ENCODE results near the gene DEXI. TPM values are rescaled to one million over a fixed set of nuclear protein-coding genes. Genes with fewer than 3 reads are reported as not detected.

Gene DEXI
- total RNA-seq, 4 donors from 2014 or later: 36.2 to 76.4 (median 56.0) TPM

GRCh38 chr16:10902999-10903398, 39.3 kb downstream of the DEXI start:
- intact Hi-C loops (cut with DNase I; ENCODE audit: low total_unique reads): no loop called here
- no peaks in the 10 kb centered on the region for H3K27me3 ChIP-seq
- no peak overlapping the region for H3K4me3 ChIP-seq
- DNase-seq: no peak
- WGBS, 2 donors (ENCODE audit: low coverage in 1 of 2): 91 to 100% methylated on average over 1 of the region's 1 CpG
- TF ChIP-seq POLR2A (IDR thresholded peaks at IDR 0.05) (no peak), POLR2AphosphoS5 (IDR thresholded peaks at IDR 0.05) (no peak), CTCF (IDR thresholded peaks at IDR 0.05) (no peak), EP300 (IDR thresholded peaks at IDR 0.05; ENCODE audit: low read depth) (no peak)
- H3K4me1 ChIP-seq: no peaks in the 10 kb centered on the region
- H3K9me3 ChIP-seq: no peaks in the 10 kb centered on the region
- no peak overlapping the region for H3K27ac ChIP-seq
- in situ Hi-C loops (cut with MboI; ENCODE audit: low pct_ligation_motif_present in 1 of 4, low pct_unique_long_range_greater_than_20kb in 1 of 4, low sequenced_read_pairs in 3 of 4): loop anchor here in 2 of 4 donors (25.0 kb wide), 3 partner anchors 141 to 391 kb away; no protein-coding TSS in a partner anchor
- H3K36me3 ChIP-seq: no peaks in the 10 kb centered on the region

GRCh38 chr16:10897134-10897533, 45.1 kb downstream of the DEXI start:
- Histone ChIP-seq H3K27me3 (no peaks in the 10 kb centered on the region), H3K4me1 (no peaks in the 10 kb centered on the region), H3K4me3 (no peak overlapping the region), H3K36me3 (no peaks in the 10 kb centered on the region), H3K9me3 (no peaks in the 10 kb centered on the region), H3K27ac (peak overlapping the region in 1 of 4 donors; percentile 8)
- DNase-seq: no peak
- in situ Hi-C loops (cut with MboI; ENCODE audit: low pct_ligation_motif_present in 1 of 4, low pct_unique_long_range_greater_than_20kb in 1 of 4, low sequenced_read_pairs in 3 of 4) (loop anchor here in 1 of 4 donors (25.0 kb wide), 1 partner anchor 635 kb away; no protein-coding TSS in a partner anchor), intact Hi-C loops (cut with DNase I; ENCODE audit: low total_unique reads) (no loop called here)
- 33 to 65% methylated on average over 1 to 5 of the region's 5 CpGs for WGBS, 2 donors (ENCODE audit: low coverage in 1 of 2)
- TF ChIP-seq POLR2A (IDR thresholded peaks at IDR 0.05) (no peak), POLR2AphosphoS5 (IDR thresholded peaks at IDR 0.05) (no peak), EP300 (IDR thresholded peaks at IDR 0.05; ENCODE audit: low read depth) (no peak), CTCF (IDR thresholded peaks at IDR 0.05) (no peak)

GRCh38 chr16:10896723-10897122, 45.5 kb downstream of the DEXI start:
- Histone ChIP-seq H3K4me1 (no peaks in the 10 kb centered on the region), H3K4me3 (no peak overlapping the region), H3K36me3 (no peaks in the 10 kb centered on the region), H3K27me3 (no peaks in the 10 kb centered on the region), H3K27ac (peak overlapping the region in 2 of 4 donors; percentile 8 to 23), H3K9me3 (no peaks in the 10 kb centered on the region)
- TF ChIP-seq CTCF (IDR thresholded peaks at IDR 0.05) (no peak), EP300 (IDR thresholded peaks at IDR 0.05; ENCODE audit: low read depth) (no peak), POLR2AphosphoS5 (IDR thresholded peaks at IDR 0.05) (no peak), POLR2A (IDR thresholded peaks at IDR 0.05) (no peak)
- 79 to 93% methylated on average over 2 of the region's 2 CpGs for WGBS, 2 donors (ENCODE audit: low coverage in 1 of 2)
- DNase-seq: no peak
- intact Hi-C loops (cut with DNase I; ENCODE audit: low total_unique reads): no loop called here
- in situ Hi-C loops (cut with MboI; ENCODE audit: low pct_ligation_motif_present in 1 of 4, low pct_unique_long_range_greater_than_20kb in 1 of 4, low sequenced_read_pairs in 3 of 4): loop anchor here in 1 of 4 donors (25.0 kb wide), 1 partner anchor 634 kb away; no protein-coding TSS in a partner anchor

- intact Hi-C loops (cut with DNase I; ENCODE audit: low total_unique reads) (no loop called here), in situ Hi-C loops (cut with MboI; ENCODE audit: low pct_ligation_motif_present in 1 of 4, low pct_unique_long_range_greater_than_20kb in 1 of 4, low sequenced_read_pairs in 3 of 4) (loop anchor here in 1 of 4 donors (25.0 kb wide), 1 partner anchor 634 kb away; no protein-coding TSS in a partner anchor)
- Histone ChIP-seq H3K27me3 (no peaks in the 10 kb centered on the region), H3K9me3 (no peaks in the 10 kb centered on the region), H3K36me3 (no peaks in the 10 kb centered on the region), H3K4me1 (no peaks in the 10 kb centered on the region), H3K27ac (peak overlapping the region in 1 of 4 donors; percentile 23), H3K4me3 (no peak overlapping the region)
- 57 to 65% methylated on average over 1 to 3 of the region's 3 CpGs for WGBS, 2 donors (ENCODE audit: low coverage in 1 of 2)
- TF ChIP-seq POLR2A (IDR thresholded peaks at IDR 0.05): no peak
- no peak for TF ChIP-seq CTCF (IDR thresholded peaks at IDR 0.05)
- TF ChIP-seq POLR2AphosphoS5 (IDR thresholded peaks at IDR 0.05): no peak
- TF ChIP-seq EP300 (IDR thresholded peaks at IDR 0.05; ENCODE audit: low read depth): no peak
- DNase-seq: no peak
Observed at GRCh38 chr16:10896165-10896564, 46.1 kb downstream of the DEXI start.
